ENCODE measurements around the gene ELOVL3. TPM values are rescaled to one million over a fixed set of nuclear protein-coding genes. Genes with fewer than 3 reads are reported as not detected.

Gene ELOVL3
- total and polyA plus RNA-seq, 2 of the 13 experiments (the other 11 are each of a cell fraction or from before 2014, with no cell fraction given): 0.58 to 0.69 TPM

DNA sequence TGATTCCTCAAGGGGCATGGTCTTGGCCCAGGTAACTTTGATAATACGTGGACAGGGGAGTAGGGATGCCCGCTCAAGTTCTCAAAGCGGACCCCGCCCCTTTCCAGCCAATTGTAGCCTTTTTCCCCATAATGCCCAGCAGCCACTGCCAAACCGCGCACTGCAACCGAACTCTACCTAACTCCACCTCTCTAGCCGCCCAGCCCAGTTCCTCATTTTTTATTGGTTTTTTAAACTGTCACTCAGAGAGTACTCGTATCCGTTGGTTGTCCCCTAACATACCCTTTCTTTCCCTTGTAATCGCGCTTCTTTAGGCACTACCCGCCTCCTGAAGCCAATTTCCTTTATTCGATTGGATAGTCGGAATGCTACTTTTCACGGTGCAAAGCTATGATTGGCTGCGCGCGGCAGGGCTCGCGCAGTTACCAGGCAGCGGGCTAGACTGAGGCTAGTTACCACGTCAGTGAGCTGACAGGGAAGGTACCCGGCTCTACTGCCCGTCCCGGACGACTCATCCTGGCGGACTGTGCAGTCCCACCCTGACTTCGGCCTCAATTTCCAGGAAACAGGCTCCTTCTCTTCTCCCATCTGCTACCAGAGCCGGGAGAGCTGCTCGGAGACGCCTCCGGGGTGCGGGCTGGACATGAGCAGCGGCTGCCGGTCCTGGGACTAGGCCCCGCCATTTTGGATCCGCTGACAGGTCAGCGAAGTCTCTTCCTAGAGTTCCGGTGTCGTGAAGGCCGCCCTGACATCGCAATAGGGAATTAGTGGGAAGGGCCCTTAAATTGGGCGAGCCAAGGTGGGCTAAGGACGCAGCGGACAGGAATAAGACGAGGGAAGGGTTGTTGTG lies 19.2 kb downstream of the ELOVL3 start, which contains the start of gene GBF1 (continued):
- TF ChIP-seq, protein P1, sequence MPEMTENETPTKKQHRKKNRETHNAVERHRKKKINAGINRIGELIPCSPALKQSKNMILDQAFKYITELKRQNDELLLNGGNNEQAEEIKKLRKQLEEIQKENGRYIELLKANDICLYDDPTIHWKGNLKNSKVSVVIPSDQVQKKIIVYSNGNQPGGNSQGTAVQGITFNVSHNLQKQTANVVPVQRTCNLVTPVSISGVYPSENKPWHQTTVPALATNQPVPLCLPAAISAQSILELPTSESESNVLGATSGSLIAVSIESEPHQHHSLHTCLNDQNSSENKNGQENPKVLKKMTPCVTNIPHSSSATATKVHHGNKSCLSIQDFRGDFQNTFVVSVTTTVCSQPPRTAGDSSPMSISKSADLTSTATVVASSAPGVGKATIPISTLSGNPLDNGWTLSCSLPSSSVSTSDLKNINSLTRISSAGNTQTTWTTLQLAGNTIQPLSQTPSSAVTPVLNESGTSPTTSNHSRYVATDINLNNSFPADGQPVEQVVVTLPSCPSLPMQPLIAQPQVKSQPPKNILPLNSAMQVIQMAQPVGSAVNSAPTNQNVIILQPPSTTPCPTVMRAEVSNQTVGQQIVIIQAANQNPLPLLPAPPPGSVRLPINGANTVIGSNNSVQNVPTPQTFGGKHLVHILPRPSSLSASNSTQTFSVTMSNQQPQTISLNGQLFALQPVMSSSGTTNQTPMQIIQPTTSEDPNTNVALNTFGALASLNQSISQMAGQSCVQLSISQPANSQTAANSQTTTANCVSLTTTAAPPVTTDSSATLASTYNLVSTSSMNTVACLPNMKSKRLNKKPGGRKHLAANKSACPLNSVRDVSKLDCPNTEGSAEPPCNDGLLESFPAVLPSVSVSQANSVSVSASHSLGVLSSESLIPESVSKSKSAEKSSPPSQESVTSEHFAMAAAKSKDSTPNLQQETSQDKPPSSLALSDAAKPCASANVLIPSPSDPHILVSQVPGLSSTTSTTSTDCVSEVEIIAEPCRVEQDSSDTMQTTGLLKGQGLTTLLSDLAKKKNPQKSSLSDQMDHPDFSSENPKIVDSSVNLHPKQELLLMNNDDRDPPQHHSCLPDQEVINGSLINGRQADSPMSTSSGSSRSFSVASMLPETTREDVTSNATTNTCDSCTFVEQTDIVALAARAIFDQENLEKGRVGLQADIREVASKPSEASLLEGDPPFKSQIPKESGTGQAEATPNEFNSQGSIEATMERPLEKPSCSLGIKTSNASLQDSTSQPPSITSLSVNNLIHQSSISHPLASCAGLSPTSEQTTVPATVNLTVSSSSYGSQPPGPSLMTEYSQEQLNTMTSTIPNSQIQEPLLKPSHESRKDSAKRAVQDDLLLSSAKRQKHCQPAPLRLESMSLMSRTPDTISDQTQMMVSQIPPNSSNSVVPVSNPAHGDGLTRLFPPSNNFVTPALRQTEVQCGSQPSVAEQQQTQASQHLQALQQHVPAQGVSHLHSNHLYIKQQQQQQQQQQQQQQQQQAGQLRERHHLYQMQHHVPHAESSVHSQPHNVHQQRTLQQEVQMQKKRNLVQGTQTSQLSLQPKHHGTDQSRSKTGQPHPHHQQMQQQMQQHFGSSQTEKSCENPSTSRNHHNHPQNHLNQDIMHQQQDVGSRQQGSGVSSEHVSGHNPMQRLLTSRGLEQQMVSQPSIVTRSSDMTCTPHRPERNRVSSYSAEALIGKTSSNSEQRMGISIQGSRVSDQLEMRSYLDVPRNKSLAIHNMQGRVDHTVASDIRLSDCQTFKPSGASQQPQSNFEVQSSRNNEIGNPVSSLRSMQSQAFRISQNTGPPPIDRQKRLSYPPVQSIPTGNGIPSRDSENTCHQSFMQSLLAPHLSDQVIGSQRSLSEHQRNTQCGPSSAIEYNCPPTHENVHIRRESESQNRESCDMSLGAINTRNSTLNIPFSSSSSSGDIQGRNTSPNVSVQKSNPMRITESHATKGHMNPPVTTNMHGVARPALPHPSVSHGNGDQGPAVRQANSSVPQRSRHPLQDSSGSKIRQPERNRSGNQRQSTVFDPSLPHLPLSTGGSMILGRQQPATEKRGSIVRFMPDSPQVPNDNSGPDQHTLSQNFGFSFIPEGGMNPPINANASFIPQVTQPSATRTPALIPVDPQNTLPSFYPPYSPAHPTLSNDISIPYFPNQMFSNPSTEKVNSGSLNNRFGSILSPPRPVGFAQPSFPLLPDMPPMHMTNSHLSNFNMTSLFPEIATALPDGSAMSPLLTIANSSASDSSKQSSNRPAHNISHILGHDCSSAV (CRISPR knock-in tag; IDR thresholded peaks at IDR 0.05; ENCODE audit: borderline replicate concordance): no peak
- TF ChIP-seq GATAD1 (CRISPR knock-in tag; IDR thresholded peaks at IDR 0.05) (peak; percentile 88), CREB3 (CRISPR knock-in tag; IDR thresholded peaks at IDR 0.05) (no peak), ZNF891 (CRISPR knock-in tag; IDR thresholded peaks at IDR 0.05) (peak; percentile 91), FOXC1 (CRISPR knock-in tag; IDR thresholded peaks at IDR 0.05; ENCODE audit: borderline replicate concordance) (peak; percentile 54; the same call in 1 of the 2 replicates), YEATS4 (CRISPR knock-in tag; IDR thresholded peaks at IDR 0.05; ENCODE audit: borderline replicate concordance) (peak; percentile 96), ZMYM2 (CRISPR knock-in tag; IDR thresholded peaks at IDR 0.05) (no peak), ZZZ3 (CRISPR knock-in tag; IDR thresholded peaks at IDR 0.05; ENCODE audit: borderline replicate concordance) (no peak), SP5 (CRISPR knock-in tag; IDR thresholded peaks at IDR 0.05; ENCODE audit: borderline replicate concordance, low read depth) (0 out of 2 replicates have a peak, but pooled peaks have one; percentile 39), REXO4 (CRISPR knock-in tag; IDR thresholded peaks at IDR 0.05; ENCODE audit: borderline replicate concordance) (no peak), TCF12 (IDR thresholded peaks at IDR 0.05) (no peak), TCF12 (CRISPR knock-in tag; IDR thresholded peaks at IDR 0.05) (no peak), NCOR1 (IDR thresholded peaks at IDR 0.05; ENCODE audit: borderline replicate concordance, low read length) (no peak; the same call in 1 of the 2 replicates), HMGXB3 (CRISPR knock-in tag; IDR thresholded peaks at IDR 0.05; ENCODE audit: borderline replicate concordance) (peak; percentile 97), NR2F1 (CRISPR knock-in tag; IDR thresholded peaks at IDR 0.05) (peak in 1 of 2 experiments; percentile 71; a peak in 2 of 4 replicates)

All from HepG2 (cell line).